Mesenchymal stem cell (in vitro differentiated cells and primary cell): Measurements from ENCODE around the gene TRIM44.

ENCODE experiments used
- DNase-seq: peaks from one replicate; pipeline ENCODE4 v3.0.0-alpha.2; 2013
- H2AFZ ChIP-seq: one replicate; pipeline ENCODE4 v1.6.1; 2013; ENCODE audit warnings: low read depth, mild to moderate bottlenecking, control low read depth, inconsistent platforms, low read length, moderate library complexity
- H2AK5ac ChIP-seq: 2 replicates; pipeline ENCODE4 v1.6.1; 2013; ENCODE audit warnings: low read length, moderate library complexity, mild to moderate bottlenecking, inconsistent platforms; ENCODE audit not compliant: severe bottlenecking
- H2BK120ac ChIP-seq: one replicate; pipeline ENCODE4 v1.6.1; 2013; ENCODE audit warnings: low read depth, mild to moderate bottlenecking, inconsistent platforms, low read length, moderate library complexity
- H2BK12ac ChIP-seq, 2 experiments: one replicate each; pipeline ENCODE4 v1.6.1; 2013; ENCODE audit warnings: inconsistent platforms in 2 of 2, low read length in 2 of 2, mild to moderate bottlenecking in 2 of 2, moderate library complexity in 2 of 2, control low read depth in 1 of 2
- H2BK15ac ChIP-seq: one replicate; pipeline ENCODE4 v1.6.1; 2013; ENCODE audit warnings: mild to moderate bottlenecking, low read depth, inconsistent platforms; ENCODE audit not compliant: poor library complexity, severe bottlenecking
- H2BK5ac ChIP-seq: 2 replicates; pipeline ENCODE4 v1.6.1; 2013; ENCODE audit warnings: low read depth, mild to moderate bottlenecking, low read length, control low read depth, inconsistent platforms; ENCODE audit not compliant: poor library complexity, severe bottlenecking
- H3K14ac ChIP-seq, 2 experiments: one replicate each; pipeline ENCODE4 v1.6.1; 2013; ENCODE audit warnings: inconsistent platforms in 2 of 2, low read length in 2 of 2, control low read depth in 1 of 2, mild to moderate bottlenecking in 1 of 2, moderate library complexity in 1 of 2
- H3K18ac ChIP-seq, 2 experiments: one replicate each; pipeline ENCODE4 v1.6.1; 2013; ENCODE audit warnings: inconsistent platforms in 2 of 2, low read length in 2 of 2, control low read depth in 1 of 2, low read depth in 1 of 2, mild to moderate bottlenecking in 1 of 2
- H3K23ac ChIP-seq, 2 experiments: one replicate each; pipeline ENCODE4 v1.6.1; 2013; ENCODE audit warnings: inconsistent platforms in 2 of 2, low read length in 2 of 2, mild to moderate bottlenecking in 2 of 2, moderate library complexity in 2 of 2, control low read depth in 1 of 2
- H3K27ac ChIP-seq: 2 replicates; pipeline ENCODE4 v1.5.1; 2013; ENCODE audit warnings: mild to moderate bottlenecking, moderate library complexity, low read length, control low read depth, inconsistent platforms; ENCODE audit not compliant: poor library complexity, severe bottlenecking
- H3K27me3 ChIP-seq, 2 experiments: 2 replicates each; pipeline versions ENCODE4 v1.6.1 to v1.7.0; 2013; ENCODE audit warnings: low read length in 2 of 2, mild to moderate bottlenecking in 2 of 2, moderate library complexity in 2 of 2, control low read depth in 1 of 2, inconsistent platforms in 1 of 2; ENCODE audit not compliant: control insufficient read depth in 1 of 2, insufficient read depth in 1 of 2
- H3K36me3 ChIP-seq, 2 experiments: 2 replicates each; pipeline versions ENCODE4 v1.6.1 to v1.7.0; 2013; ENCODE audit warnings: low read length in 2 of 2, control low read depth in 1 of 2, inconsistent platforms in 1 of 2, low read depth in 1 of 2, mild to moderate bottlenecking in 1 of 2; ENCODE audit not compliant: insufficient read depth in 2 of 2, control insufficient read depth in 1 of 2
- H3K4ac ChIP-seq, 2 experiments: one replicate each; pipeline ENCODE4 v1.6.1; 2013; ENCODE audit warnings: inconsistent platforms in 2 of 2, low read length in 2 of 2, mild to moderate bottlenecking in 2 of 2, moderate library complexity in 2 of 2, control low read depth in 1 of 2, low read depth in 1 of 2
- H3K4me1 ChIP-seq: 2 replicates; pipeline ENCODE4 v1.6.1; 2013; ENCODE audit warnings: low read depth, low read length, control low read depth; ENCODE audit not compliant: control insufficient read depth, insufficient read depth
- H3K4me2 ChIP-seq: 2 replicates; pipeline ENCODE4 v1.6.1; 2013; ENCODE audit warnings: low read length, mild to moderate bottlenecking, inconsistent platforms; ENCODE audit not compliant: poor library complexity, severe bottlenecking
- H3K4me3 ChIP-seq, 2 experiments: 2 replicates each; pipeline versions ENCODE4 v1.5.1 to v1.7.0; 2013; ENCODE audit warnings: low read length in 2 of 2, mild to moderate bottlenecking in 2 of 2, control low read depth in 1 of 2, low read depth in 1 of 2; ENCODE audit not compliant: insufficient read depth in 1 of 2
- H3K79me1 ChIP-seq: replicated peaks from 2 replicates; pipeline ENCODE4 v1.6.1; 2013; ENCODE audit warnings: mild to moderate bottlenecking, control low read depth, low read length, inconsistent platforms; ENCODE audit not compliant: poor library complexity, severe bottlenecking
- H3K9ac ChIP-seq: 2 replicates; pipeline ENCODE4 v1.7.0; 2013; ENCODE audit warnings: mild to moderate bottlenecking, low read length, moderate library complexity
- H3K9me3 ChIP-seq: 2 replicates; pipeline ENCODE4 v1.7.0; 2013; ENCODE audit warnings: mild to moderate bottlenecking, low read length; ENCODE audit not compliant: control insufficient read depth
- H4K8ac ChIP-seq: one replicate; pipeline ENCODE4 v1.6.1; 2013; ENCODE audit warnings: inconsistent platforms, mild to moderate bottlenecking, low read length, moderate library complexity
- H4K91ac ChIP-seq: one replicate; pipeline ENCODE4 v1.6.1; 2013; ENCODE audit warnings: mild to moderate bottlenecking, low read length, inconsistent platforms
- WGBS: methylation state at CpG from one replicate; pipeline ENCODE4 v1.1.7; 2013; ENCODE audit warnings: mixed read lengths; 5-methylcytosine and 5-hydroxymethylcytosine counted together

The TRIM44 gene

DNA sequence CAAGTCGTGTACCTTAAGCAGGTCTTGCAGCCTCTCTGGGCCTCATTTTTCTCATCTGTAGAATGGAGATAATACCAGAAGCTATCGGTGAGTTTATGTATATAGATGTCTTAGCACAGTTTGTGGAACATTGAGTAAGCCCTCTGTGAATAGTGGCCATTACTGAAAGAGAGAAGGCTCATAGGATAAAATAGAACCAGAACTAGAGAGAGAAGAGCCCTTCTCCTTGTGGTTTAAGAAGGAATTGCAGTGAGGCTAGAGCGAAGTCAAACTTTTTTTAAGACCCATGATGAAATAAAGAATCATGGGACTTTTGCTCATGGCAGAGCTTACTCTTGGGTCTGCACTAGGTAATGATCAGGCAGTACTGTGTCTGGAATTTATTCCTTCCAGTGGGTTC is 137.1 kb downstream of the TRIM44 start:
- H2AFZ ChIP-seq: no peak overlapping the region
- H3K9ac ChIP-seq: no peak overlapping the region
- 97% methylated on average over 3 of the region's 3 CpGs for WGBS
- no peak overlapping the region for H2BK120ac ChIP-seq
- H2BK15ac ChIP-seq: no peak overlapping the region
- H3K36me3 ChIP-seq: peaks cover 0 to 4% of the 10 kb centered on the region in 2 experiments
- H3K14ac ChIP-seq: no peak overlapping the region
- H4K91ac ChIP-seq: no peak overlapping the region
- no peak overlapping the region for H2AK5ac ChIP-seq
- H3K18ac ChIP-seq: no peak overlapping the region
- no peaks in the 10 kb centered on the region for H3K27me3 ChIP-seq
- DNase-seq: no peak
- no peak overlapping the region for H3K27ac ChIP-seq
- no peak overlapping the region for H3K4ac ChIP-seq
- peaks cover 34% of the 10 kb centered on the region for H3K79me1 ChIP-seq
- H2BK12ac ChIP-seq: no peak overlapping the region
- H3K4me3 ChIP-seq: no peak overlapping the region
- peaks cover 5% of the 10 kb centered on the region for H3K4me1 ChIP-seq
- no peak overlapping the region for H3K4me2 ChIP-seq
- no peak overlapping the region for H4K8ac ChIP-seq
- no peak overlapping the region for H3K23ac ChIP-seq
- no peak overlapping the region for H2BK5ac ChIP-seq
- H3K9me3 ChIP-seq: no peaks in the 10 kb centered on the region

DNA sequence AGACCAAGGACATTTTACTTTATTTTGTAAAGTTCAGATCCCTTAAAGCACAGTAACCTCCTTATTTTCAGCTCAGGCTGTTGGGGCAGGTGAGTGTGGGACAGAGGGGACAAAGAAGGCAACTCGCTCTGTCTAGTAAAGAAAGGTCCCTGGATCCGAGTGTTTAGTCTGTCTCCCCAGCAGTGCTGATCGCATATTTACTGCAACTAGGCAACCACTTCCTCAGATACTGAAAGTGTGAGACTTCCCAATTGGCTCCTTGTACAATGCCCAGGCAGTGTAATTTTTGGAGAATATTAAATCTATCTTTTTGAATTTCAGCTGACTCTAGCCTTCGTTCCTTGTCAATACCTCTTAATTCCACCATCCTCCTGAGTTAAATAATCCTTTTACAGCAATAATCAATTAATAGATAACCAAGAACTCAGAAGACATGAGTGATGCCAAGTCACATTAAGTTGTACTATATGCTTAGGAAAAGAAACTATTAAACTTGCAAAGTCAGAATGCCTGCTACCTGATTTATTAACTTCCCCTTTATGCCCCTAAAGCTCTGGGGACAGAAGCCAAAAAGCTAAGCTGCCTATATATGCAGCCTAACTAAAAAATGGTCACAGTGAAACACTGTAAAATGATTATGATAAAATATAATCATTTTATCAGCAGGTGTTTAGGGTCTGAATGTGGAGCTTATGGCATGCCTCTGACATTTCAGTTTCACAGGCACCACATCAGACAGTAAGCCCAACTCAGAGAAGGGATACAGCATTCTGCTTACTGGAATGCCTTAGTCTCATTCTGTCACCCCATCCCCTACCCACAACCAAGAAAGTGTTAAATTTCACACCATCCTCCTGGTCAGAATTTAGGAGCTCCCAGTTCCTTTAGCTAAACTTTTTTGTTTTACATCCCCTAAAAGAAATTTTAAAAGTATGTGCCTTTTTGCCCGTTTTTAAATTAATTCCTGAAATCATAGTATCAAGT is 138.7 kb downstream of the TRIM44 start:
- Histone ChIP-seq H3K79me1 (peaks cover 42% of the 10 kb centered on the region), H3K27me3 (no peaks in the 10 kb centered on the region), H3K4me1 (peaks cover 3% of the 10 kb centered on the region), H3K4me3 (no peak overlapping the region), H3K18ac (no peak overlapping the region), H2AK5ac (no peak overlapping the region), H2BK15ac (no peak overlapping the region), H3K9ac (no peak overlapping the region), H2AFZ (no peak overlapping the region), H2BK12ac (no peak overlapping the region), H4K8ac (no peak overlapping the region), H3K14ac (no peak overlapping the region), H3K23ac (no peak overlapping the region), H3K36me3 (peaks cover 4 to 6% of the 10 kb centered on the region in 2 experiments), H2BK5ac (no peak overlapping the region), H2BK120ac (no peak overlapping the region), H3K4me2 (no peak overlapping the region), H3K27ac (no peak overlapping the region), H3K9me3 (no peaks in the 10 kb centered on the region), H3K4ac (no peak overlapping the region), H4K91ac (no peak overlapping the region)
- 84% methylated on average over 3 of the region's 5 CpGs for WGBS
- peak; percentile 50 for DNase-seq

DNA sequence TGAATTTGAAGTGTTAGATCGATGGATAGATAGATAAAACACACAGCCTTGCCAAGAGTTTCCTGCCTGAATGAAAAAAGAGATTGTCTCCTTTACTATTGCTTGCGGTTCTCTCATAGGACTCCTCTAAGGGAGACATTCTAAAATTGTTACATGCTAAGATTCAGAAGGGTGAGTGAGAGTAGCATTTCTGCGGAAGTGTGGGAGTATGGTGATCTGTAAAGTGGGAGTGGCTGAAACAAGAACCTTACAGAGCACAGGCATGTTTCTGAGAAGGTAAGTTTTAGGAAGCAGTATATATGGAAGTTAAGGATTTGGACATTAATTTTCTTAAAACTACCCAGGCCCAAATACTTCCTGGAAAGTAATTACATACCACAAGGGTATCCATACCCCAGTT is 139.6 kb downstream of the TRIM44 start:
- Histone ChIP-seq H3K27ac (no peak overlapping the region), H3K9me3 (no peaks in the 10 kb centered on the region), H3K9ac (no peak overlapping the region), H2BK15ac (no peak overlapping the region), H2AFZ (no peak overlapping the region), H2BK120ac (no peak overlapping the region), H3K18ac (no peak overlapping the region), H2BK12ac (no peak overlapping the region), H2BK5ac (no peak overlapping the region), H3K79me1 (peaks cover 42% of the 10 kb centered on the region), H3K4me1 (peaks cover 3% of the 10 kb centered on the region), H3K23ac (no peak overlapping the region), H3K27me3 (no peaks in the 10 kb centered on the region), H4K91ac (no peak overlapping the region), H3K4me2 (no peak overlapping the region), H3K14ac (no peak overlapping the region), H4K8ac (no peak overlapping the region), H2AK5ac (no peak overlapping the region), H3K4ac (no peak overlapping the region), H3K36me3 (peaks cover 7 to 14% of the 10 kb centered on the region in 2 experiments), H3K4me3 (no peak overlapping the region)
- no peak for DNase-seq
- 97% methylated on average over 3 of the region's 3 CpGs for WGBS

DNA sequence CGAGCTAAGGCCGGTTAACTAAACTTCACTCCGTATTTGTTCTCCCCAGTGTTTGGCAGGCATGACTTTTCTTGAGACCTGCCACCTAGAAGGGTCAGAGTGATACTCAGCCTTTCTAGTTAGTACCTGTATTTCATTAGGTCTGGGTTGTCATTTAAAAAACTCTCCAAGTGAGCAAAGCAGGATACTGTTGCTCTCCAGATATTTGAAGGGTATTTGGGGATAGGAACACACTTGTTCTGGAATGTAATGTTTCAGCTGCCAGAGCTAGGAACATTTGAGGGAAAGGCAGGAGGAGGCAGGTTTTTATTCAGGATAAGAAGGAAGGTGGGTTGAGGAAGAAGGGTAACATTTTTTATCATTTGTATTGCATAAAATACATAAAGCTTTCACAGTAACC is 140.1 kb downstream of the TRIM44 start:
- no peaks in the 10 kb centered on the region for H3K9me3 ChIP-seq
- H2BK15ac ChIP-seq: no peak overlapping the region
- H2BK5ac ChIP-seq: no peak overlapping the region
- H3K4ac ChIP-seq: no peak overlapping the region
- H3K18ac ChIP-seq: no peak overlapping the region
- H3K4me3 ChIP-seq: no peak overlapping the region
- peaks cover 7 to 18% of the 10 kb centered on the region in 2 experiments for H3K36me3 ChIP-seq
- peaks cover 42% of the 10 kb centered on the region for H3K79me1 ChIP-seq
- no peak overlapping the region for H2BK120ac ChIP-seq
- H3K4me2 ChIP-seq: no peak overlapping the region
- H3K14ac ChIP-seq: no peak overlapping the region
- H2AK5ac ChIP-seq: no peak overlapping the region
- 96% methylated on average over 3 of the region's 3 CpGs for WGBS
- H3K27me3 ChIP-seq: no peaks in the 10 kb centered on the region
- H2BK12ac ChIP-seq: no peak overlapping the region
- H2AFZ ChIP-seq: no peak overlapping the region
- DNase-seq: no peak
- no peak overlapping the region for H3K23ac ChIP-seq
- no peak overlapping the region for H3K9ac ChIP-seq
- H3K4me1 ChIP-seq: peaks cover 3% of the 10 kb centered on the region
- H4K8ac ChIP-seq: no peak overlapping the region
- no peak overlapping the region for H4K91ac ChIP-seq
- no peak overlapping the region for H3K27ac ChIP-seq
